SKM-1 treated with dmso at 0.1 percent for 144 hours (cell line): ENCODE results near the gene KLHDC8A.

Source experiments
- DNase-seq: peaks from one replicate; lab custom pipeline; 2025; ENCODE audit not compliant: unreplicated experiment; lab: John Stamatoyannopoulos, UW

KLHDC8A gene

GRCh38 chr1:205319081-205320018 lies 37.4 kb downstream of the KLHDC8A start:
- DNase-seq = peak; percentile 40

- DNase-seq = no peak
These were observed 38.3 kb downstream of the KLHDC8A start for GRCh38 chr1:205318231-205318991.

DNA sequence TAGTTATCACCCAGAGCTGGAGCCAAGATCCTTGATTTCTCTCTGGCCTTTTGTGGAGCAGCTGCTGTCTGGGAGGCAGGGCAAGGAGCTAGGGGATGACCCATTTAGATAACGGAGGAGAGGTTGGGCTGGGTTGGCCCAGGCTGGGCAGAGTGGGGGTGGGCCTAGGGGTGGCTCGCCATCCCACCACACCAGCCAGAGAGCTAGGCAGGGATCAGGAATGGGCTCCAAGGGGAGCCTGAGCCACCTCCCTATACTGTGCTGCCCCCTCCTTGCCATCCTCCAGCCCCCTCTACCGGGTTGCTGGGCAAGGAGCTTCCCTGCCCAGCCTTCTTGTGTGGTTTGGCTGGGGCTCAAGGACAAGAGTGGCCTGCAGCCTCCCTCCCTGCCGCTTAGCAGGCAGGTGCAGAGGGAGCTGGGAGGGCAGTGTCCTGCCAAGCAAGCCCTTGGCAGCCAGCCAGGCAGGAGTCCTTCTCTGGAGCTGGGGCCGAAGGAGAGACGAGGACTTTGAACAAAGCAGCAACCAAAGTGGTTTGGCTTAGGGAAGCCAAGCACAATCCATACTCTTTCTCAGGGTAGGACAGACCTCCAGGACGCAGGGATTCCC lies 39.3 kb downstream of the KLHDC8A start:
- DNase-seq = no peak

- no peak for DNase-seq
These were observed 40.6 kb downstream of the KLHDC8A start for GRCh38 chr1:205316161-205316566.

DNA sequence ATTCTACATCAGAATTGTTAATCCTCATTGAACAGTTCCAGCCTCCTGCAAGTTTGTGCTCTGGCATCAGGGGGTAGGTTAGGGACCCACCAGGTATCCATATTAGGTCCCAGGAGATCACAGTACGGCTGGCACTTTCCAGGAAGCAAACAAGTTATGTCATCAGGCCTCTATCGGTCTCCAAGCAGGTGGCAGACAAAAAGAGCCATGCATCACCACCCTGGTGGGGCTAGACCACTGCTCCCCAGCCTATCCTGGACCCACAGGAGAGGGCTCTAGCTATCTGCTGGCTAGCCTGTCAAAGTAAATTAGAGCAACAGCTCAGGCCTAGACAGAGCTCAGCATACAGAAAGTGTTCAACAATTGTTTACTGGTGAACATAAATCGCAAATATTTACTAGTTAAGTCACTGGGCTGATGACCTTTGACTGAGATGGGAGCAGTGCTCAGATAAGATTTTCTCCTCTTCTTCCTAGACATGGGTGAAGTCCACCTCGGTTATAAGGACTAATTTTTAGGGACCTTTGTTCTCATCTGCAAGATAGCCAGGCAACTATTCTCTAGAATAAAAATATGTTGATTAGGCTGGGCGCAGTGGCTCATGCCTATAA lies 41.6 kb downstream of the KLHDC8A start:
- DNase-seq = no peak

GRCh38 chr1:205313563-205314308 lies 43.0 kb downstream of the KLHDC8A start:
- no peak for DNase-seq

- no peak for DNase-seq
These were observed 43.7 kb downstream of the KLHDC8A start for GRCh38 chr1:205312866-205313562.

DNA sequence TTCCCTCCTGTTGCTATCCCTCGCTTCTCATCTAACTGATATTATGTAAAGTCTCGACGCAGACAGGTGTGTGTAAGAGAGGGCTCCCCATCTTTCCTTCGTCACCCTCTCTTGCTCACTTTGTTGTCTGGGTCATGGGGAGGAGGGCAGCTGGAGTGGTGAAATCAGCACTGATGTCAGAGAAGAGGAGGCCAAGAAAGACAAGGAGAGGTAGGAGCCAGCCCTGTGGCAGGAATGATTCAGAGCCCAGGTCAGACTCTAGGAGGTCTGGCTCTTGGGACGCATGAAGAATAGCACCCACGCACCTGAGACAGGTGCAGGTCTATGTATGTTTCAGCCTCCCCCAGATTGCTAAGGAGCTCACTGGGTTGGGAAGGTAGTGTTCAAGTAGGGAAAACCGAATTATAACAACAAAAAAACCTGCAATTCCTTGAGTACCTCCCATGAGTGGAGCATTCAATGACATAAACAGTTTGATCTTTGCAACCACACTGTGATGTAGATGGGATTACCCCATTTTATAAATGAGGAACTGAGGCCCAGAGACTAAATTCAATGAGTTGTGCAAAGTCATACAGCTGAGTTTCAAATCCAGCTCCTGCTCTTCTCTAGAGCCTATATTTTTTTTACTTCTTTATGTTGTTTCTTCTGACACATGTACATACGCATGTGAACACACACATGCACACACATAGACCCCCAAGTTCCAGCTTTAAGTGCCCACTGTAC lies 45.6 kb downstream of the KLHDC8A start:
- peak; percentile 7 for DNase-seq

- no peak for DNase-seq
These were observed 47.0 kb downstream of the KLHDC8A start for GRCh38 chr1:205309741-205310140.

DNA sequence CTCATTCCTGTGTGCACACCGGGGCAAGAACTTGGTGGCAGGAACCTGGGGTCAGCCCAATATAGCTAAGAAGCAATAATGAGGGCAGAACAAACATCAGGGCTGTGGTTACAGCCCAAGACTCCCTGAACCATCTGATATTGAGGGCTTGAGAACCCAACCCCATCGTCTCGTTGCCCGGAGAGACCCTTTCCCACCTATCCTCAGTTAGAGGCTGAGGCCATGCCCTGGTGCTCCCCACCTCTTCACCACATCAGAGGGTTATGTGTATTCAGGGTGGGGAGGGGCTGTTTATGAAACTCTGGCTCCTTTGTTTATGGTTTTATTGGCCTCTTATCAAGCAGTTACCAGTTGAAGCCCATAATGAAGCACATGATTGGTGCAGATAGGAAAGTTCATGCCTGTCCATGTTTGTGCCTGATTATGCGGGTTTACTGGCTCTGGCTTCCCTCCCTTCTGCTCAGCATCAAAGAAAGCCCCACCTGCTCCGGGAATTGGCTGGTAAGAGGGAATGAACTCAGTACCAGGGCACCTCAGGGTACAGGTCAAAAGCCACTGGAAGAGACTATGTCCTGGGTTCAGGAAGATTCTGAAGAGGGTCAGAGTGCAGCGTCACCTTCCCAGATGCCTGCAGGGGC lies 49.7 kb downstream of the KLHDC8A start:
- no peak for DNase-seq

DNA sequence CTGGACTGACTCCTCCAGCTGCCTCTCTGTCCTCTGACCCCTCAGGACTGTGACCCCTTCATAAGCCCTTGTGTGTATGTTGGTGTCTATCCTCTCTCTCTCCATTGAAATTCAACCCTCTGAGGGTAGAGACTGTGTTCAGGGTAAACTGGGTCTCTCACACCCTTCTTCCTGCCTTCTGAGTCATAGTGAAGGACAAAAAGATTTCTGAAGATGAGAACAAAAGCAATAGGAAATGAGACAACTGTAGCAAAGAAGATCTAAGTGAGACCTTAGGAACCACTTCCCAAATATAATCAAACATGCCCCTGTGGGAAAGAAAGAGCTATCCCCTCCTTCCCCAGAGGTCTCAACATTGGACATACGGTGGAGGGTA lies 52.0 kb downstream of the KLHDC8A start:
- DNase-seq = no peak

GRCh38 chr1:205304046-205304694 lies 52.6 kb downstream of the KLHDC8A start:
- no peak for DNase-seq

DNA sequence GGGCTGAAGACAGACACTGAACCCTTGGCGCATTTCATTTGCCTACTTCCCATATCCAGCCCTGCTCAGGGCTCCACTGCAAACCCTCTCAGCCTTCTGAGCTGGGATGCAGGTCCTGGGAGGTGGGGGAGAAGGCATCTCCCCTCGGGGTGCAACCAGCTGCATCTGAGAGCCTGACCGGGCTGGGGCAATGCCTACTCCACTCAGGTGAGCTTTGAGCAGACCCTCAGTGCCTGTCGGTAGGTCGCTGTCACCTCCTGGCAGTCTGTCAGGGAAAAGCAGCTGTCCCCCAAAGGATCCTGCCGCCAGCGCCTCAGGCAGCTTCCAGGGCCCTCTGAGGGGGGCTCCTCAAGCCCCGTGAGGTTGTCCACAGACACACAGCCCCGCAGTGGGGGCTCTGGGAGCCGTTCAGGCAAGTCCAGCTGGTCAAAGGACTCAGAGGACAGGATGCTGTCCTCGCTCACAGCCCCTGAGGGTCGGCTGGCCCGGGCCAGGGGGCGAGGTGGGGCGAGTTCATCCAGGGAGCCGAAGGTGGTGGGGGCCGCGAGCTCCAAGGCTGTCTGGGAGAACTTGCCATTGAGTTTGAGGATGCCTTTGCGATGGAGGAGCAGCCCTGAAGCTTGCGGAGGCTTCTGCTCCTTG lies 53.4 kb downstream of the KLHDC8A start:
- DNase-seq = no peak

DNA sequence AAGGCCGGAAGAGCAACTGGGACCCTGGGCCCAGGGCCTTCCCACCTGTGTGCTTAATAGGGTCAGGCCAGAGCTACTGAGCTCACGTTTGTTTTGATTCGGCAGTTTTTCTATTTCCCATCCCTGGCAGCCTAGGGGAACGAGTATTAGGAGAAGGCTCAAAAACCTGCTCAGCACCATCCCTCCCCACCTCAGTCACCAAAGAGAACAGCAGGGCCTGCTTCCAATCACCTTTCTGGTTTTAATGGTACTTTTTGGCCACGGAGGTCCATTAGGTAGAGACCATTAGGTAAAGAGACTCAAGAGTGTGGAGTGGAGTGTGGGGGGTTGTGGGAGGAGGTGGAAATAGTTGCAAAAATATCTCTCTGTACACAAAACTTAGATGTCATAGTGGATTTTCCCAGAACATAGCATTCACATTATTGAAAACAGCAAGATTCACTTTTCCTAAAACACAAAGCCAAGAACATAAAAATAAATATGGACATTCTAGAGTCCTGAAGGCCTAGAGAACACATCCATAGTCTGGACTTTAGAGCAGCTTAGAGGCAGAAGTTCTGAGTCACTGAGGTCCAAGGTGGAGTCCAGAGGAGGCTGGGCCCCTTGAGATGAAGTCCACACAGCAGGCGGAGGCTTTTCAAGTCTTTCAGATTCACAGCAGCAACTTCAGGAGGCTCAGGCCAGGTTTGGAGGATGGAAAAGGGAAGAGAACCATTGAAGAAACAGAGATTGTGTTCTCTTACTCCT lies 54.7 kb downstream of the KLHDC8A start:
- DNase-seq = no peak

DNA sequence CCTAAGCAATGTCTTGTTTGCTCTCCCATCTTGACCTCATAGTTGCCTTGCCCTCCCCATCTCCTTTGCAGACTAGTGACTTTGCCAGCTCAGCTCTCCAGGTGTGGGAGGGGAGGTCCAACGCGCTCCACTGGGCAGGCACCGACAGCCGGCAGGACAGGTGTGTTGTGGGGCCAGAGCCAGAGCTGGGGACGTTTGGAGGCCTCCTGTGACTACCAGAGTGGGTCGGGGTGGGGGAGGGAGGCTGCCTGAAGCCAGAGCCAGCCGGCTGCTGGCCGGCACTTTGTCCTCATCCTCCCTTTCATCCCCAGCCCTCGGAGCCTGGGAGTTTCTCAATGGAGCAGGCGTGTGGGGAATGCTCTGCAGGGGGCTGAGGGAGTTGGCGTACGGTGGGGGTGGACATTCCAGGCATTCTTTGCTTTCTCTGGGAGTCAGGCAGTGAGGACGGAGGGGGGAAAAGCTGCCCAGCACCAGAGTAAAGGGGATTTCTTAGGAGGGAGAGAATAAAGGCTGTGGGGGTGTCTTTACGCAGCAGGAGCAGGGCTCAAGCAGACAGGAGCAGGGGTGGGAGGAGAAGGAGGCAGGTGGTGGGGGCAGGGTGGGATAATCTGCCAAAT lies 55.4 kb downstream of the KLHDC8A start:
- DNase-seq = no peak

GRCh38 chr1:205300149-205300548 lies 56.6 kb downstream of the KLHDC8A start:
- DNase-seq = no peak
